ENCODE data around the gene BCCIP. TPM values are rescaled to one million over a fixed set of nuclear protein-coding genes. Genes with fewer than 3 reads are reported as not detected.

The BCCIP gene
- polyA plus RNA-seq, 1 of the 3 experiments (the other 2 are of a cell fraction) = 28.0 TPM

- WGBS (ENCODE audit: low lambda C conversion rate) = 90% methylated on average over 7 of the region's 7 CpGs
- CTCF ChIA-PET = interaction anchor here (1.4 kb wide), 1 partner anchor 65 kb away, joined by 3 read pairs; no protein-coding TSS in a partner anchor
These were observed 43.2 kb downstream of the BCCIP start for GRCh38 chr10:125866421-125867029.

GRCh38 chr10:125868372-125868975 is 45.1 kb downstream of the BCCIP start:
- CTCF ChIA-PET = interaction anchor here (0.9 to 4.0 kb wide), 9 partner anchors 9 to 113 kb away, joined by 3 to 19 read pairs (median 5); partner anchors contain the start of gene DHX32
- POLR2A ChIA-PET = interaction anchor here (0.7 kb wide), 1 partner anchor 277 kb away, joined by 4 read pairs; no protein-coding TSS in a partner anchor
- TF ChIP-seq EZH2phosphoT487 (IDR thresholded peaks at IDR 0.05; ENCODE audit: borderline replicate concordance, low read depth) (no peak), FOXJ3 (CRISPR knock-in tag; IDR thresholded peaks at IDR 0.05) (no peak), EP300 (IDR thresholded peaks at IDR 0.05; ENCODE audit: borderline replicate concordance in 1 of 2, low read depth in 1 of 2, low read length in 1 of 2) (no peak), NRF1 (IDR thresholded peaks at IDR 0.05; ENCODE audit: low read depth, low read length) (no peak), USF1 (IDR thresholded peaks at IDR 0.05; ENCODE audit: borderline replicate concordance, low read depth) (no peak), TEAD4 (IDR thresholded peaks at IDR 0.05; ENCODE audit: borderline replicate concordance, insufficient read depth) (no peak), TCF12 (IDR thresholded peaks at IDR 0.05) (no peak), FOXM1 (IDR thresholded peaks at IDR 0.05; ENCODE audit: low read depth) (no peak), IRF3 (IDR thresholded peaks at IDR 0.05; ENCODE audit: low read depth, low read length) (no peak), MXI1 (IDR thresholded peaks at IDR 0.05; ENCODE audit: low read depth, low read length) (no peak), CTCF (IDR thresholded peaks at IDR 0.05) (peak; percentile 87)

More at GRCh38 chr10:125866421-125867029, 43.2 kb downstream of the BCCIP start:
- POLR2A ChIA-PET = interaction anchor here (0.6 kb wide), 1 partner anchor 35 kb away, joined by 3 read pairs; no protein-coding TSS in a partner anchor
- H3K9me3 ChIP-seq = no peaks in the 10 kb centered on the region
- no peak overlapping the region for H3K9ac ChIP-seq
- H3K27me3 ChIP-seq (ENCODE audit: insufficient read depth) = no peaks in the 10 kb centered on the region
- no peaks in the 10 kb centered on the region for H3K9me2 ChIP-seq
- H3K36me3 ChIP-seq (replicated peaks in 1 of 2; ENCODE audit: control insufficient read depth in 1 of 2, insufficient read depth in 2 of 2, low read length in 1 of 2) = peaks cover 13 to 24% of the 10 kb centered on the region in 2 experiments
- no peaks in the 10 kb centered on the region for H3K4me1 ChIP-seq (ENCODE audit: control insufficient read depth in 1 of 2, insufficient read depth in 2 of 2, low read depth in 1 of 2, low read length in 1 of 2)
- no peak overlapping the region for H3K4me3 ChIP-seq (ENCODE audit: low read depth in 2 of 2, low read length in 1 of 2)
- no peaks in the 10 kb centered on the region for H3K79me2 ChIP-seq (ENCODE audit: insufficient read depth)
- peaks cover 6% of the 10 kb centered on the region for H3F3A ChIP-seq (replicated peaks; ENCODE audit: insufficient read depth)
- H2AFZ ChIP-seq (ENCODE audit: low read depth) = no peak overlapping the region
- no peak overlapping the region for H3K4me2 ChIP-seq
- TF ChIP-seq GABPA (IDR thresholded peaks at IDR 0.05; ENCODE audit: low read depth) = no peak
- TF ChIP-seq YY1 (IDR thresholded peaks at IDR 0.05; ENCODE audit: low read depth) = no peak
- TF ChIP-seq IRF3 (IDR thresholded peaks at IDR 0.05; ENCODE audit: low read depth, low read length) = no peak
- TF ChIP-seq RXRA (IDR thresholded peaks at IDR 0.05; ENCODE audit: borderline replicate concordance, low read depth) = no peak
- TF ChIP-seq FOSL2 (IDR thresholded peaks at IDR 0.05; ENCODE audit: borderline replicate concordance, low read depth) = no peak
- TF ChIP-seq MAX (IDR thresholded peaks at IDR 0.05; ENCODE audit: low read depth) = no peak
- TF ChIP-seq EZH2phosphoT487 (IDR thresholded peaks at IDR 0.05; ENCODE audit: borderline replicate concordance, low read depth) = no peak
- no peak for TF ChIP-seq USF1 (IDR thresholded peaks at IDR 0.05; ENCODE audit: borderline replicate concordance, low read depth)
- no peak for TF ChIP-seq TCF12 (IDR thresholded peaks at IDR 0.05)
- DNase-seq = no peak
- no peaks in the 10 kb centered on the region for H4K20me1 ChIP-seq (ENCODE audit: insufficient read depth)
- no peak overlapping the region for H3K27ac ChIP-seq (ENCODE audit: low read depth in 2 of 2, low read length in 1 of 2)

More at GRCh38 chr10:125868372-125868975, 45.1 kb downstream of the BCCIP start:
- no peak overlapping the region; a peak in 1 of 4 replicates for H3K4me3 ChIP-seq (ENCODE audit: low read depth in 2 of 2, low read length in 1 of 2)
- no peaks in the 10 kb centered on the region for H3K27me3 ChIP-seq (ENCODE audit: insufficient read depth)
- no peaks in the 10 kb centered on the region for H3K4me1 ChIP-seq (ENCODE audit: control insufficient read depth in 1 of 2, insufficient read depth in 2 of 2, low read depth in 1 of 2, low read length in 1 of 2)
- H2AFZ ChIP-seq (ENCODE audit: low read depth) = no peak overlapping the region
- peaks cover 17 to 20% of the 10 kb centered on the region in 2 experiments for H3K36me3 ChIP-seq (replicated peaks in 1 of 2; ENCODE audit: control insufficient read depth in 1 of 2, insufficient read depth in 2 of 2, low read length in 1 of 2)
- peak; percentile 32 for DNase-seq
- H3K9me2 ChIP-seq = no peaks in the 10 kb centered on the region
- H3K4me2 ChIP-seq = no peak overlapping the region
- H4K20me1 ChIP-seq (ENCODE audit: insufficient read depth) = no peaks in the 10 kb centered on the region
- H3K9ac ChIP-seq = no peak overlapping the region
- no peak overlapping the region for H3K27ac ChIP-seq (ENCODE audit: low read depth in 2 of 2, low read length in 1 of 2)
- 83% methylated on average over 7 of the region's 7 CpGs for WGBS (ENCODE audit: low lambda C conversion rate)
- H3K9me3 ChIP-seq = no peaks in the 10 kb centered on the region
- H3F3A ChIP-seq (replicated peaks; ENCODE audit: insufficient read depth) = peaks cover 6% of the 10 kb centered on the region
- H3K79me2 ChIP-seq (ENCODE audit: insufficient read depth) = no peaks in the 10 kb centered on the region
